ENCODE measurements around the gene SLC25A6. TPM values are rescaled to one million over a fixed set of nuclear protein-coding genes. Genes with fewer than 3 reads are reported as not detected.

The SLC25A6 gene
- polyA plus RNA-seq, 2 of the 4 experiments (the other 2 are of a cell fraction): 291 to 448 TPM

DNA sequence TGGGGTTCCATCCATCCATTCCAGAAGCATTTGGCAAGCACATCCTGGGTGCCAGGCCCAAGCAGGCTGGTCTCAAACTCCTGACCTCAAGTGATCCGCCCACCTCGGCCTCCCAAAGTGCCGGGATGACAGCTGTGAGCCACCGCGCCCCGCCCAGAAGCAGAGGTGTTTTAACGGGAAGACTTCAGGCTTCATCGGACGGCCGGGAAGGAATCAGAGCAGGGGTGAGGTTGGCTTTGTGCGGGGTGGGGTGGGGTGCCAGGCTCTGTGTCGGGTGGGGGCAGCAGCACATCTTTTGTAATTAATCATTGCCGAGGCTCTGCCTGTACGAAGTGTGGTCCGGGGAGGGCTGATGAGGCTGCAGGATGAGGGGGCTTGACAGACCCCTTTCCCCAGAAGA is 5.1 kb upstream of the SLC25A6 start:
- peaks cover 18% of the 10 kb centered on the region; the same call in 2 of the 3 replicates for H3K4me1 ChIP-seq
- no peak overlapping the region for H3K4me2 ChIP-seq
- FAIRE-seq (no peak), DNase-seq (ENCODE audit: low read depth in 1 of 2, low spot score in 1 of 2) (no peak), ATAC-seq (no peak)
- ChIA-PET POLR2A (no interaction called here), CTCF (no interaction called here)
- no peak overlapping the region for H3K4me3 ChIP-seq
- H3K9me3 ChIP-seq: no peaks in the 10 kb centered on the region
- TF ChIP-seq, protein P1, sequence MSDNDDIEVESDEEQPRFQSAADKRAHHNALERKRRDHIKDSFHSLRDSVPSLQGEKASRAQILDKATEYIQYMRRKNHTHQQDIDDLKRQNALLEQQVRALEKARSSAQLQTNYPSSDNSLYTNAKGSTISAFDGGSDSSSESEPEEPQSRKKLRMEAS (IDR thresholded peaks at IDR 0.05): no peak
- TF ChIP-seq MYC (IDR thresholded peaks at IDR 0.05; ENCODE audit: borderline replicate concordance, low read length): no peak
- no peak for TF ChIP-seq HEYL (CRISPR knock-in tag; IDR thresholded peaks at IDR 0.05)
- TF ChIP-seq ZNF302 (CRISPR knock-in tag; IDR thresholded peaks at IDR 0.05): no peak
- no peak for TF ChIP-seq KDM1A (IDR thresholded peaks at IDR 0.05; ENCODE audit: low read depth)
- TF ChIP-seq HDAC2 (IDR thresholded peaks at IDR 0.05): no peak
- no peak for TF ChIP-seq ZC3H11A (IDR thresholded peaks at IDR 0.05)
- TF ChIP-seq FOXS1 (CRISPR knock-in tag; IDR thresholded peaks at IDR 0.05): no peak
- no peak overlapping the region for H3K27ac ChIP-seq
- WGBS (ENCODE audit: missing lambda C conversion rate): 97% methylated on average over 11 of the region's 15 CpGs

DNA sequence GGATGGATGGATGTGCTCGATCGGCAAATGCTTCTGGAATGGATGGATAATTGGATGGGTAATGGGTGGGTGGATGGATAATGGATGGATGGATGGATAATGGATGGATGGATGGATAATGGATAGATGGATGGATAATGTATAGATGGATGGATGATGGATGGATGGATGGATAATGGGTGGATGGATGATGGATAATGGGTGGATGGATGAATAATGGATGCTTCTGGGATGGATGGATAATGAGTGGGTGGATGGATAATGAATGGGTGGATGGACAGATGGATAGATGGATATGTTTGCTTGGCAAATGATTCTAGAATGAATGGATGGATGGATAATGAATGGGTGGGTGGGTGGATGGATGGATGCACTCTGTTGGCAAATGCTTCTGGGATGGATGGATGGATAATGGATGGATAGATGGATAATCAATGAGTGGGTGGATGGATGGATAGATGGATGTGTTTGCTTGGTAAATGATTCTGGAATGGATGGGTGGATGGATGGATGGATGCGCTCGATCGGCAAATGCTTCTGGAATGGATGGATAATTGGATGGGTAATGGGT is 3.8 kb upstream of the SLC25A6 start:
- Histone ChIP-seq H3K4me2 (no peak overlapping the region), H3K4me1 (peaks cover 19% of the 10 kb centered on the region; the same call in 2 of the 3 replicates), H3K4me3 (no peak overlapping the region), H3K9me3 (no peaks in the 10 kb centered on the region), H3K27ac (no peak overlapping the region)
- ChIA-PET POLR2A (no interaction called here), CTCF (no interaction called here)
- ATAC-seq: no peak
- no peak for TF ChIP-seq JUN (IDR thresholded peaks at IDR 0.05)
- TF ChIP-seq KDM5A (IDR thresholded peaks at IDR 0.05): no peak
- no peak for TF ChIP-seq TFCP2L1 (CRISPR knock-in tag; IDR thresholded peaks at IDR 0.05)
- no peak for TF ChIP-seq POLR2AphosphoS2 (conservative IDR thresholded peaks at IDR 0.05; ENCODE audit: low read length)
- WGBS (ENCODE audit: missing lambda C conversion rate): 97% methylated on average over 5 of the region's 5 CpGs
- DNase-seq (ENCODE audit: low read depth in 1 of 2, low spot score in 1 of 2): no peak
- no peak for FAIRE-seq

DNA sequence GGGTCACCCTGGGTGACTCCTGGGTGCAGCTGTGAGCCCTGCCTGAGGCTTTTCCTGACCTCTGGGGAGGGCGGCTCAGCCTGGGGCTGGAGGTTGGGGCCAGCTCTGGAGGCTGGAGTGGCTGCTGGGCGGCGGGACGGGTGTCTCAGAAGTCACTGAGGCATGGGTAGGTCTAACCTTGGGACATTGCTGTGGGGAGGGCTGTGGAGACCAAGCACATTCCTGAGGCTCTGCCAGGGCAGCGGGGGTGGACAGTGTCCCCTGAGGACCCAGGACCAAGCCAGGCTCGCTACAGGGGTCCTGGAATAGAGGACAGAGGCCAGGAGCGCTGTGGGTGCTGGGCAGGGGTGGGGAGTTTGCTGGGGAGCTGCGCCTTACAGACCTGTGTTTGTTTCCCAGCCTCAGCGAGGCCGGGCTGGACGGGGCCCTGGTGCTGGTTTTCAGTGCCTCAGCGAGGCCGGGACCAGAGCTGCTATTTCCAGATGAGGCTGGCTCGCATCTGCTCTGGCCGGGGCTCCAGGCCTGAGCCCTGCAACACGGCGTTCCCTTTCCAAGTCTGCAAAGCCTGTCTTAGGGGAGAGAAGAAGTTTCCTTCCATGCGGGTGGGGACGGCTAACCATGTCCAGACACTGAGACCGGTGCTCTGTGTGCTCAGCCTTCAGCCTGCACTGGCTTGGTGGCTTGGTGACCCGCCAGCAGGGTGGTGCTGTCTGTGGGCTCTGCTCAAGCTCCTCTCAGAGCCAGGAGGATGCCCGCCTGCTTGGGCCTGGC is 3.0 kb upstream of the SLC25A6 start:
- H3K27ac ChIP-seq: peak overlapping the region in 1 of 2 experiments; percentile 54; a peak in 2 of 6 replicates
- no peak for FAIRE-seq
- H3K9me3 ChIP-seq: no peaks in the 10 kb centered on the region
- WGBS (ENCODE audit: missing lambda C conversion rate): 94% methylated on average over 14 of the region's 22 CpGs
- TF ChIP-seq, protein P2, sequence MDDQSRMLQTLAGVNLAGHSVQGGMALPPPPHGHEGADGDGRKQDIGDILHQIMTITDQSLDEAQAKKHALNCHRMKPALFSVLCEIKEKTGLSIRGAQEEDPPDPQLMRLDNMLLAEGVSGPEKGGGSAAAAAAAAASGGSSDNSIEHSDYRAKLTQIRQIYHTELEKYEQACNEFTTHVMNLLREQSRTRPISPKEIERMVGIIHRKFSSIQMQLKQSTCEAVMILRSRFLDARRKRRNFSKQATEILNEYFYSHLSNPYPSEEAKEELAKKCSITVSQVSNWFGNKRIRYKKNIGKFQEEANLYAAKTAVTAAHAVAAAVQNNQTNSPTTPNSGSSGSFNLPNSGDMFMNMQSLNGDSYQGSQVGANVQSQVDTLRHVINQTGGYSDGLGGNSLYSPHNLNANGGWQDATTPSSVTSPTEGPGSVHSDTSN (IDR thresholded peaks at IDR 0.05): no peak
- TF ChIP-seq HOXB5 (CRISPR knock-in tag; IDR thresholded peaks at IDR 0.05): no peak
- no peak for TF ChIP-seq EP300 (IDR thresholded peaks at IDR 0.05)
- no peak for TF ChIP-seq JUN (IDR thresholded peaks at IDR 0.05)
- TF ChIP-seq TP53 (CRISPR knock-in tag; IDR thresholded peaks at IDR 0.05): no peak
- no peak for TF ChIP-seq EHMT2 (IDR thresholded peaks at IDR 0.05; ENCODE audit: low read depth)
- no peak for ATAC-seq
- POLR2A ChIA-PET: no interaction called here
- H3K4me3 ChIP-seq: no peak overlapping the region
- no peak for DNase-seq (ENCODE audit: low read depth in 1 of 2, low spot score in 1 of 2)
- H3K4me2 ChIP-seq: peak overlapping the region; percentile 91; the same call in 2 of the 3 replicates
- peaks cover 27% of the 10 kb centered on the region for H3K4me1 ChIP-seq
- CTCF ChIA-PET: no interaction called here

DNA sequence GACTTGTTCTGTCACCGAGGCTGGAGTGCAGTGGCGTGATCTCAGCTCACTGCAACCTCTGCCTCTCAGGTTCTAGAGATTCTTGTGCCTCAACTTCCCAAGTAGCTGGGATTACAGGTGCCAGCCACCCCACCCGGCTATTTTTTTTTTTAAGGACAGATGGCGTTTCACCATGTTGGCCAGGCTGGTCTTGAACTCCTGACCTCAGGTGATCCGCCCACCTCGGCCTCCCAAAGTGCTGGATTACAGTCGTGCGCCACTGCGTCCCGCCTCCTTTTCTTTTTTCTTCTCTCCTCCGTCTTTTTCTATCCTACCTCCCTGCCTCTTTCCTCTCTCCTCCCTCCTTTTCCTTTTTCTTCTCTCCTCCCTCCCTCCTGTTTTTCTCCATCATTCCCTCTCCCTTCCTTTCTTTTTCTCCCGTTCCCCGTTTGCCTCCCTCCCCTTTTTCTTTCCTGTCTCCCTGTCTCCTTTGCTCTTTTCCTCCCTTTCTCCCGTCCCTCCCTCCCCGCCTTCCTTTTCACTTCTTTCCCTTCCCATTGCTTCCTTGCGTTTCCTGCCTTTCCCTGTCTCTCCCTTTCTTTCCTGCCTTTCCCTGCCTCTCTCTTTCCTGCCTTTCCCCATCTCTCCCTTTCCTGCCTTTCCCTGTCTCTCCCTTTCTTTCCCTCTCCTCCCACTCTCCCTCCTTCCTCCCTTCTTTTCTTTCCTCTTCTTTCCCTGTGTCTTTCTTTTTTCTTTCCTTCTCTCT is 2.1 kb upstream of the SLC25A6 start:
- TF ChIP-seq, protein P3, sequence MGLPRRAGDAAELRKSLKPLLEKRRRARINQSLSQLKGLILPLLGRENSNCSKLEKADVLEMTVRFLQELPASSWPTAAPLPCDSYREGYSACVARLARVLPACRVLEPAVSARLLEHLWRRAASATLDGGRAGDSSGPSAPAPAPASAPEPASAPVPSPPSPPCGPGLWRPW (IDR thresholded peaks at IDR 0.05): no peak
- FAIRE-seq: no peak
- Histone ChIP-seq H3K9me3 (no peaks in the 10 kb centered on the region), H3K4me3 (peak overlapping the region; percentile 96; the same call in 2 of the 3 replicates), H3K27ac (peak overlapping the region; percentile 100; a peak in 4 of 6 replicates), H3K4me2 (peak overlapping the region; percentile 91), H3K4me1 (peaks cover 35% of the 10 kb centered on the region)
- CTCF ChIA-PET: no interaction called here
- no peak for ATAC-seq
- 72% methylated on average over 15 of the region's 16 CpGs for WGBS (ENCODE audit: missing lambda C conversion rate)
- POLR2A ChIA-PET: no interaction called here
- DNase-seq (ENCODE audit: low read depth in 1 of 2, low spot score in 1 of 2): no peak
